GM18909 (cell line): ENCODE results near the gene MED13.

ENCODE experiments used
- ATAC-seq: cut with Tn5 transposase; IDR thresholded peaks from one replicate; pipeline ENCODE4 v1.9.1; 2021; ENCODE audit warnings: mild to moderate bottlenecking; ENCODE audit not compliant: unreplicated experiment, poor library complexity

Gene MED13

DNA sequence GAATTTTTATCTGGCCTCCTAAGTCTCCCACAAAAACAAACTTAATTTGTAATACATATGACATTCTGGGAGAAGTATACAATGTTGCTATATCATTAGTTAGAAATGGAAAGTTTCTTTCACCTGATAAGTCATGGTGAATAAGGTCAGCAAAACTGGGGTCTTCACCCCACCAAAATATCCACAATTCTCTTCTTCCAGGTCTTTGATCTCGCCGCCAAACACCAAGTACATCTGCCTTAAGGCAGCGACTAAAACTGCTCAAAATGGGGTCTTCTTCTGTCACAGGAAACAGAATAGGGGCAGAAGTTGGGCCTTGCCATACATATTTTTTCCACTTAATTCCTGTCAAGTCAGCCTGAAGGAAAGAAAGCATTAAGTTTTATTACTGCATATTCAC lies 2.1 kb downstream of the MED13 start:
- ATAC-seq, result no peak

DNA sequence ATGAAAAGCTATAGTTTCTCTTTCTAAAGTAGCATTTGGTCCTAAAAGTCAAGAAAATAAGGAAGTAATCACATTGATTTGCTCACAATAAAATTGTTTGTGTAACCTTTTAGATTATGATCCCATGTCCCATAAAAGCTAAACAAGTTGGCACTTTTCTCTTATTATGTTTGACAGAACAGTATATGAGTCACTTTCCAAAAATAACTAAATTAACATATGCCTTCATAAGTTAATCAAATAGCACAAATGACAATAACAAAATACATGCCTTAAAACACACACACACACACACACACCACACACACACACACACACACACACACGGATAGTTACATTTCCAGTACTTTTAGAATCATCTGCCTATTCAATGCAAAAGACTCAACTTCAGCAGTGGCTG lies 2.8 kb downstream of the MED13 start:
- no peak for ATAC-seq

DNA sequence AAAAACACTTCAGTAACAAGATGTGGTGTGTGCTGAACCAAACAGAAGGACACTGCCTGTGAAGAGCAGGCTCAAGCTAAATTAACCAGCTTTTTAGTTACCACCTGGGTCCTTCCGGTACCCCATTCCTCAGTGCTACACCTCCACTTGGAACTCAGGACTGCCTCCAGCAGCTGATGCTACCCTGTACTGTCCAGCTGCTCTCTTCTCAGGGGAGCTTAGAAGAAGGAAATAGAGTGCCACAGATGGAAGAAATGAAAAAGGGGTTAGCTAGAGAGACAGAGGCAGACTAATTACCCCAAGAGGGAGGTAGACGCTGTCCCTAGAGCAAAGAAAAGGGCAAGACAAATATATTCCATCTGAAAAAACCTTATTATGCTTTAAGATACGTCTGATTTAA lies 5.7 kb downstream of the MED13 start:
- no peak for ATAC-seq

DNA sequence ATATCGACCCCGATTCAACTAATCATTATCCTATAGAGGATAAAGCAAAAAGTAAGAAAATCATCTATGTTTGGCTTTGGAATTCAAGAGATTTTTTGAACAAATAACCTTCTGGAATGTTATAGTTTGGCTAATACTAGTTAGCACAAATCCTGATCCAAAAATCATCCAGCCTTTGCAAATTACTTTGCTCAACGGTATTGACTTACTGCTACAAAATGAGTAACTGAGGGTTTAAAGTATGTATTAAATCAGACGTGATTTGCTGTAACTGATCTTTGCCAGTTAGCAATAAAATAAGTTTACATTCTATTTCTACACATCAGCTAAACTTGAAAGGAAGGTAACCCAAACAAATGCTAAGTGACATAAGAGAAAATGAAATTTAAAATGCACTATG lies 6.5 kb downstream of the MED13 start:
- ATAC-seq, result no peak

DNA sequence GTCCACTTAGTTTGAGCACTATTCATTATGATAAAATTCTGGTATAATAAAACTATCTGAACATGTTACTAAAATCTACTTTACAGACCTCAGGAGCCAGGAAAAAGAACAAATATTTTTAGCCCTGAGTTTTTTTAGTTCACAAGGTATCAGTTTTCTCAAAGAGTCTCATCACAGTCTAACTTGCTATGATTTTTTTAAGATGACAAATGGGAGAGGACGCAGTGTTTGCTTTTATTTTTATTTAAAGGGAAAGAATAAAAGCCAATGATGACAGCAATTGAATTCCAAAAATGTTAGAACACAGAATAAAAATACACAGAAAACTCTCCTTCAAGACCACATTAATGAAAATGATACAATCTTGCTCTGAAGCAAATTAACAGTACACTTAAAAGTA lies 7.4 kb downstream of the MED13 start:
- no peak for ATAC-seq

DNA sequence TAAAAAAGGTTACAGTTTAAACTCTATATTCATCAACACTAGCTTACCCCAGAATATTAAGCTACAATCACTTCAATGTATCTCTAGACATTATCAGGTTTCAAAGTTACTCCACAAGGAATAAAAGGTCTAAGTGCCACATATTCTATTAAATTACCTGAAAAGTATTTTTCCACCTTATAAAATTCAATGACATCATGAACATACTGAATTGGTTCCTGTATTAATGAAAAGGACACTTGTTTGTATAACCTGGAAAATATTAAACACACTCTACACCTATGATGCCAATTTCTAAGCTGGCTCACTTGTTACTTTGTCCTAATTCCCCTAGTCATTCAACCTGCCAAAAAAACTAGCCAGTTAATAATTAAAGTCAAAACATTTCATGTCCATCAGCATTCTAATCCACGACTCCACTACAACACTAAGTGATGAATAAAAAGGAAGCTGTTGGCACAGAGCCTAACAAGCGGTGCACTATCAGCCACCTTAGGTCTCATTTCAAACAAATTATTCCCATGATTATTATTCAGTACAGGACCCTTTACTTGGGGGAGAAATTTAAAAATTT lies 12.2 kb downstream of the MED13 start:
- no peak for ATAC-seq

- ATAC-seq, result no peak
These were observed 14.0 kb downstream of the MED13 start for GRCh38 chr17:62051053-62051452.

DNA sequence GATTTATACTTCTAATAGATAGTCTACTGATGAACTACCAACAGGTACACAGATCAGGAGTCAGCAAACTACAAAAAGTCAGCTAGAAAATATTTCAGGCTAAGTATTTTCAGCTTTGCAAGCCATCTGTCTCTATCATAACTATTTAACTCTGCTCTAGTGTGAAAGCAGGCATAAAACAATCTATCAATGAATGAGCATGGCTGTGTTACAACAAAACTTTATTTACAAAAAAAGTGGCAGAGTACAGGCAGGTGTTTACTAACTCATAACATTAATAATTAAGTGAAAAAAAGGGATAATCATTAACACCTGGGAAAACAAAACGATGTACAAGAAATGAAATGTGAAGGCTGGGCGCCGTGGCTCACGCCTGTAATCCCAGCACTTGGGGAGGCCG lies 15.8 kb downstream of the MED13 start:
- no peak for ATAC-seq

DNA sequence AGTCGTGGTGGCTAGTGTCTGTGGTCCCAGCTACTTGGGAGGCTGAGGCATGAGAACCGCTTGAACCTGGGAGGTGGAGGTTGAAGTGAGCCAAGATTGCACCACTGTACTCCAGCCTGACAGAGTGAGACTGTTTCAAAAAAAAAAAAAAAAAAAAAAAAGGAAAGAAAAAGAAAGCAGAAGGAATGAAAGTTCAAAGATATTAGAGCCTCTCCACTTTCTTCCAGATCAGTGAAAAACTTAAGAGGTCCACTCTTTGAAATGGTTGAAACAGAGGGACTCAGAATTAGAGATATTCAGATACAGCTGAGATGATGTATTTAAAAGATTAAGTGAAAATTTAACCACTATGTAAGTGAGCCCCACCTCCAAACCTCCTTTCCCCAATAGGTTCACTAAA lies 16.8 kb downstream of the MED13 start:
- ATAC-seq, result no peak

DNA sequence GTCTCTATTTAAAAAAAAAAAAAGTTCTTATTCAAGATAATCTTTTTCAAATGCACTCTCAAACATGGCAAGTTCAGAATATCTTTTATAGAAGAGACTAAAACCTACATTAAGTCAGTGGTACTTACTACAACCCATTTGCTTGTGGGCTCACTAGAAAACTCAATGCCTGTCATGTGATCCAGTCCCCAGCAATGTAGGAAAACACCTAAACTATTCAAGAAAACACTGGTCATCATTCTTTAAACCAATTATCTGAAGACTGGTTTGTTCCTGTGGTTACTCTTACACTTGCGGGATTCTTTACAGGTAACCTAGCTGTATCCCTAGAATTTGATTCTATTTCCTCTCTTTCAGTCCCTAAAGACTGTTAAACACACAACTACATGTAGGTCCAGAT lies 19.6 kb downstream of the MED13 start:
- ATAC-seq, result no peak

DNA sequence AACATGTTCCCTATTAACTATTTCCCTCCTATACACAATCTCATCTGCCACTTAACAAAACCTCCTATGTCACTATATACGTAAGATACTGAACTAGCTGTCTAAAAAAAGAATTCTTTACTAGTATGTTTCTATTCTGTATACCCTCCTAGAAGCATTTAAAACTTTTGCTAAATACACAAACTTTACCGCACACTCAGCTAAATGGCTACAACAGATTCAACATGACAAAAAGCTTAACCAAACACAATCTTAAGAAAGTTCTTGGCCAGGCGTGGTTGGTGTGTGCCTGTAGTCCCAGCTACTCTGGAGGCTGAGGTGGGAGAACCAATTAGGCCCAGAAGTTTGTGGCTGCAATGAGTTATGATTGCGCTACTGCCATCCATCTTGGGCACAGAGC lies 20.0 kb downstream of the MED13 start:
- no peak for ATAC-seq

GRCh38 chr17:62043602-62044001 lies 21.5 kb downstream of the MED13 start:
- no peak for ATAC-seq

- ATAC-seq, result no peak
These were observed 21.9 kb downstream of the MED13 start for GRCh38 chr17:62043140-62043539.

- ATAC-seq, result no peak
These were observed 26.8 kb downstream of the MED13 start for GRCh38 chr17:62038248-62038647.

DNA sequence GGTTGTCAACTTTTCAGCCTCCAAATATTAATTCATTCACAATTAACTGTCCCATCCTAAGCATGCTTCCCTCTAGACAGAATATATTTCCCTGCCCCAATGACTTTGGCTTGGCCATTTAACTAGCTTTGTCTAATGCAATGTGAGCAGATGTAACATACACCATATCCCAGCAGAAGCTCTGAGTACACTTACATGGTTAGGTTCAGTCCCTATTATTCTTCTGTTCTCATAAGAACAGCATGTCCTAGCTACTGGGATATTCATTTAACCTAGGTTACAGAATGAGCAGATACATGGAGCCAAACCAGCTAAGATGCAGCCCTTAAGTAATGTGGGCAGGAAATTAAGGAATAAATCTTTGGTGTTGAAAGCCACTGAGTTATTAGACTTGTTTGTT lies 31.8 kb downstream of the MED13 start:
- no peak for ATAC-seq

DNA sequence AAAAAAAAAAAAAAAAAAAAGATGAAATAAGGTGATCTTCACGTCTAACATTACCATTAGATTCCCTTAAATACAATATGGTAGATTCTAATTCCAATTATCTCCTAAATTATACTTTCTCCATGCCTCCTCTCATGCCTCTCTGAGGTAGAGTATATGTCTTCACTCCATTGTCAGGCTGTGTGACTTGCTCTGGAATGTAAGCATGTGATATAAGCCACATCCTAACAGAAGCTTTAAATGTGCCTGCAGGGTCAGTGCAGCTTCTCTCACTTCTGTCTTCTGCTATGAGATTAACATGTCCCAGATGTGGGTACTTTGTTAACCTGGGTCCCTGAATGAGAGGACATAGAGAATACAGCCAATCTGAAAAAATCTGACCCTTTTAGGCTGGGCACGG lies 32.6 kb downstream of the MED13 start:
- no peak for ATAC-seq

DNA sequence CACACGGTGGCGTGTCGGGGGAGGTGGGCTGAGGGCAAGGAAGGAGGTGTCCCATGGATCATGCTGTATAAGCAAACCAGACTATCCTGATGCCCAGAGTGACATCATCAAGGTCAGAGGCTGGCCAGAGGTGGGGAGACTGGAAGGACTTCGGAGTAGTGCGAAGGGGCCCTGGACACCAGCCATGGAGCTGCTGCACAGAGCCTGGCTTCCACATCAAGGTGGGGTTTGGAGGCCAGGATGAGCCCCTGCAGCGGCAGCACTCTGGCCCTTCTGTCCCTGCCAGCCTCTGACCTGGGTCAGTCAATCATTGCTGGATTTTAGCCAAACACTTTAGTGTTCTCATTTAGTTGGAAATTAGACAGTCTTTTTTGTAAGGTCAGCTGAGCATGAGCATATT lies 34.8 kb downstream of the MED13 start:
- no peak for ATAC-seq

GRCh38 chr17:62024866-62025265 lies 40.2 kb downstream of the MED13 start:
- ATAC-seq, result no peak

- no peak for ATAC-seq
These were observed 47.2 kb downstream of the MED13 start for GRCh38 chr17:62017912-62018311.

- no peak for ATAC-seq
These were observed 47.6 kb downstream of the MED13 start for GRCh38 chr17:62017496-62017895.

DNA sequence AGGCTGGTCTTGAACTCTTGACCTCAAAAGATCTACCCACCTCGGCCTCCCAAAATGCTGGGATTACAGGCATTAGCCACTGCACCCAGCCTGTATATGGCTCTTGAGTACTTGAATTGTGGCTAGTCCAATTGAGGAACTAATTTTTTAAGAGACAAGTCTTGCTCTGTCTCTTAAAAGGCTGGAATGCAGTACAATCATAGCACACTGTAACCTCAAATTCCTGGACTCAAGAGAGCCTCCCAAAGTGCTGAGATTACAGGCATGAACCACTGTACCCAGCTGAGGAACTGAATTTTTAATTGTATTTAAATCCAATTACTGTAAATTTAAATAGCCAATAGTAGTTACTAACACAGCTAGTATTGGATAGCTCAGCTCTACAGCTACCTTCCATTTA lies 50.6 kb downstream of the MED13 start:
- no peak for ATAC-seq

GRCh38 chr17:62009220-62009619 lies 55.9 kb downstream of the MED13 start:
- ATAC-seq, result no peak

- ATAC-seq, result no peak
These were observed 56.8 kb downstream of the MED13 start for GRCh38 chr17:62008294-62008693.
